NCI-H69 (cell line): Measurements from ENCODE around the gene ADPRS.

ENCODE experiments used
- DNase-seq: peaks from one replicate; lab custom pipeline; 2025; lab: John Stamatoyannopoulos, UW

The ADPRS gene

GRCh38 chr1:36133484-36133883 lies 44.8 kb downstream of the ADPRS start:
- peak; percentile 7 for DNase-seq

- no peak for DNase-seq
Observed at GRCh38 chr1:36134031-36134430, 45.3 kb downstream of the ADPRS start.

GRCh38 chr1:36134505-36135329 lies 46.0 kb downstream of the ADPRS start:
- peak; percentile 19 for DNase-seq

- no peak for DNase-seq
Observed at GRCh38 chr1:36135330-36135667, 46.6 kb downstream of the ADPRS start.

- no peak for DNase-seq
Observed at GRCh38 chr1:36135796-36136195, 47.1 kb downstream of the ADPRS start.

GRCh38 chr1:36136535-36136934 lies 47.8 kb downstream of the ADPRS start:
- no peak for DNase-seq

- DNase-seq, result no peak
Observed at GRCh38 chr1:36137226-36137625, 48.5 kb downstream of the ADPRS start.

GRCh38 chr1:36137776-36138175 lies 49.1 kb downstream of the ADPRS start:
- DNase-seq, result peak; percentile 51

GRCh38 chr1:36139521-36139920 lies 50.8 kb downstream of the ADPRS start:
- DNase-seq, result no peak

- no peak for DNase-seq
Observed at GRCh38 chr1:36142121-36142520, 53.4 kb downstream of the ADPRS start.

- DNase-seq, result no peak
Observed at GRCh38 chr1:36143424-36143823, 54.7 kb downstream of the ADPRS start.
